ENCODE results near the gene MACROD2. TPM values are rescaled to one million over a fixed set of nuclear protein-coding genes. Genes with fewer than 3 reads are reported as not detected.

Gene MACROD2
- total RNA-seq, 1 experiment from 2014 or later, result 1.6 TPM

GRCh38 chr20:14890713-14891112 is 895.4 kb downstream of the MACROD2 start:
- DNase-seq, result no peak
- no peak overlapping the region for H2AK5ac ChIP-seq (ENCODE audit: insufficient read length, low read length)
- H3T11ph ChIP-seq (ENCODE audit: low read length), result no peak overlapping the region
- no peaks in the 10 kb centered on the region; the same call in 1 of the 2 replicates for H3K4me1 ChIP-seq (ENCODE audit: insufficient read depth, low read length)
- H4K8ac ChIP-seq (replicated peaks; ENCODE audit: insufficient read length, low read depth, low read length), result no peak overlapping the region
- no peak overlapping the region for H2BK15ac ChIP-seq (ENCODE audit: low read depth, low read length)
- H3K4me1 Mint-ChIP-seq, result peaks cover 0 to 9% of the 10 kb centered on the region in 2 experiments; a peak in 2 of 4 replicates
- H2BK12ac ChIP-seq (ENCODE audit: insufficient read length, low read depth, low read length), result no peak overlapping the region
- H3K18ac ChIP-seq (ENCODE audit: insufficient read length, low read depth, low read length), result no peak overlapping the region
- H3K9ac ChIP-seq (ENCODE audit: extremely low read depth, insufficient read length, low read length), result no peak overlapping the region
- no peak overlapping the region for H3K4me3 Mint-ChIP-seq
- no peaks in the 10 kb centered on the region for H3K27me3 Mint-ChIP-seq (ENCODE audit: low read depth)
- H3K23me2 ChIP-seq (ENCODE audit: insufficient read length, low read depth, low read length, poor library complexity, severe bottlenecking), result no peaks in the 10 kb centered on the region
- no peaks in the 10 kb centered on the region for H3K79me2 ChIP-seq (ENCODE audit: insufficient read depth, low read length)
- H3K9me3 ChIP-seq (ENCODE audit: control insufficient read depth, low read depth, low read length), result no peaks in the 10 kb centered on the region
- H3K27ac Mint-ChIP-seq, result no peak overlapping the region; a peak in 1 of 7 replicates
- no peaks in the 10 kb centered on the region for H4K20me1 ChIP-seq (ENCODE audit: control insufficient read depth, insufficient read depth, insufficient read length)
- H2BK20ac ChIP-seq (ENCODE audit: low read depth, low read length, poor library complexity, severe bottlenecking), result no peak overlapping the region
- no peak overlapping the region for H2AFZ ChIP-seq (ENCODE audit: low read length)
- TF ChIP-seq CTCF (conservative IDR thresholded peaks at IDR 0.05), result no peak
- H3K36me3 Mint-ChIP-seq (ENCODE audit: insufficient read depth in 1 of 3, low read depth in 3 of 3), result no peaks in the 10 kb centered on the region
- no peaks in the 10 kb centered on the region for H3K79me1 ChIP-seq (ENCODE audit: insufficient read depth, low read depth, low read length, poor library complexity, severe bottlenecking)
- H4K5ac ChIP-seq (ENCODE audit: insufficient read length, low read depth, low read length), result no peak overlapping the region
- no peak overlapping the region for H3K56ac ChIP-seq (ENCODE audit: insufficient read length, low read depth, low read length)
- H4K91ac ChIP-seq (ENCODE audit: insufficient read length, low read depth, low read length), result no peak overlapping the region
- no peak overlapping the region for H3K4me2 ChIP-seq (ENCODE audit: insufficient read depth, insufficient read length, low read length)
- H3K23ac ChIP-seq (ENCODE audit: insufficient read length, low read depth, low read length), result no peak overlapping the region
- H3K14ac ChIP-seq (ENCODE audit: insufficient read depth, low read length), result no peak overlapping the region
- no peak overlapping the region for H2BK120ac ChIP-seq (ENCODE audit: low read depth, low read length, poor library complexity, severe bottlenecking)
- no peak overlapping the region for H3K27ac ChIP-seq (ENCODE audit: insufficient read length, low read depth, low read length)
- no peak overlapping the region for H2BK5ac ChIP-seq (ENCODE audit: insufficient read length, low read length)
- no peak overlapping the region for H3K4ac ChIP-seq (ENCODE audit: low read depth, low read length)
- H3K27me3 ChIP-seq (ENCODE audit: insufficient read depth, low read length), result no peaks in the 10 kb centered on the region
- H3K9me3 Mint-ChIP-seq, result no peaks in the 10 kb centered on the region

All from H9 (cell line).